C1 segment of cervical spinal cord (tissue), 14 donors: ENCODE results near the gene MVB12B.
"Not testable (repeated sequence)": the region's sequence is repeated elsewhere in the genome, so short reads cannot be mapped to it uniquely, and the experiment has no call there.

Experiments
- DNase-seq, 14 donors: peaks; one replicate each; lab custom pipeline; 2025; lab: John Stamatoyannopoulos, UW

Gene MVB12B

DNA sequence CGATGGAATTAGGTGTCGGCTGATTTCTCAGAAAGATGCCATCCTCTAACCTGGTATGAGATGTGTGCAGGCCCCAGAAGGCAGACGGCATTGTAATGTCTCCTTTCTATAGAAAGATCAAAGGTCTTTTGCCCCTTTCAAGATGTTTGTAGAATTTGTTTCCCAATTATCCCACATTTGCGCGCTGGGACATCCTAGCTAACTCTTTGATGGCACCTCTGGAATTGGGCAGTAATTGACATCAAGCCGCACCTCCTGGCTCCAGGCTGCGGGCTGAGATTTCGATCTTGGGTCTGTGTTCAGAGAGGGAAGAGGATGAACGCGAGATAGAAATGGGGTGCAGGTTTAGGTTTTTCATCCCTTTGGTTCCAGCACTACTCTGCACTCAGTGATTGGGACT, 202.3 kb downstream of the MVB12B start:
- no peak for DNase-seq

DNA sequence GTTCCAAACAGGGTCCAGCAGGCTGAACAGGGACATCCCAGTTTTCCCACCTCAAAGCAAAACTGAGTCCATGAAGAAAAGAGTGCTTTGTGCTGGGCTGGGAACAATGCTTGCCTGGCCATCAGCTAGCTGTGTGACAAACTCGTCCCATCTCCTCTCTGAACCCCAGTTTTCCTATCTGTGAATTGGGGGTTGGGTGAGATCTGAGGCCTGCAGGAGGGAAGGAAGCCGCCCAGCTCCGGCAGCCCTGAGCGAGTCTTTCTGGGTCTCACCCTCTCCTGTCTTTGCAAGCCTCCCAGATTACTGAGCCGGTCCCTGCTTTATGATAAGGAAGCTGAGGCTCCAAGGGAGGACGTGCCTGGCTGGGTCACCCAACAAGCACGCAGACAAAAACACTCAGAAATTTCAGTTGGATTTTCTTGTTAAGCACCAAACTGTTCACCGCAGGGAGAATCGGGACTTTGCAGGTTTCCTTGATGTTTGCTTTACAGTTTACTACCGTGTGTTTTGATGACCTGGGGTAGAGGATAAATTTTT, 204.5 kb downstream of the MVB12B start:
- DNase-seq: no peak

DNA sequence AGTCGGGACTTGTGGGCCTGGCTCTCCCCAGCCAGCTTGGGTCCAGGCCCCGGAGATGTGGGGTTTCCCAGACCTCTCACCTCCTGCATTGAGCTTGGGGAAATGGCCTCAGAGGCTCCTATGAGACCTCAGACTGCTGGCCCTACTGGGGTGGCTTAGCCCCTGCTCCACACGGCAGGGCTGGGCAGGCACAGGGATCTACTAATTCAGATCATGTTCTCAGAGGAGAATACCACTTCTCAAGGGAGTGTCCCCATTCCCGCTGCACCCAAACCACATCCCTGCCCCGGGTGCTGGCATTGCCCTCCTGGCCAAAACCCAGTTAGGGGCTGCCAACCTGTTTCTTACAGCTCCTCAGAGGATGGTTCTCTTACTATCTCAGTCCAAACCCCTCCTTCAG, 205.0 kb downstream of the MVB12B start:
- no peak for DNase-seq

DNA sequence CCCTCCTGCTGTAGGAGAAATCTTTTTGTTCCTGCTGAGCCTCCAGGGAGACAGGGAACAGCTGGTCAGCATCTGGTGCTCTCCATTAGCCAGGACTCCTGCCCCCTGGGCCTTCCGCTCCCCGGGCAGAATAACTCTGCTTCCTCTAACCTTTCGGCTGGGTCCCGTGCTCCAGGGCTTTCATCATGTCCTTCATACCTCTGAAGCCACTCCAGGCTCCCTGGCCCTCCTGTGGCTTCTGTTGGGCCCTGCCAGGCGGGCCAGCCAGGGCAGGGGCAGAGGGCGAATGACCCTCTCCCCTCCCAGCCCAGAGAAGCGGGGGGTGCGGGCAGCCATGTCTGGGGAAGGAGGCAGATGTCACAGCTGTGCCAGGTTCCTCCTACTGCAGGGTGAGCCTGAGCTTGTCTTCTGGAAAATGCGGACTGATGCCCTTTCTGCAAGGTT, 205.4 kb downstream of the MVB12B start:
- DNase-seq: no peak

DNA sequence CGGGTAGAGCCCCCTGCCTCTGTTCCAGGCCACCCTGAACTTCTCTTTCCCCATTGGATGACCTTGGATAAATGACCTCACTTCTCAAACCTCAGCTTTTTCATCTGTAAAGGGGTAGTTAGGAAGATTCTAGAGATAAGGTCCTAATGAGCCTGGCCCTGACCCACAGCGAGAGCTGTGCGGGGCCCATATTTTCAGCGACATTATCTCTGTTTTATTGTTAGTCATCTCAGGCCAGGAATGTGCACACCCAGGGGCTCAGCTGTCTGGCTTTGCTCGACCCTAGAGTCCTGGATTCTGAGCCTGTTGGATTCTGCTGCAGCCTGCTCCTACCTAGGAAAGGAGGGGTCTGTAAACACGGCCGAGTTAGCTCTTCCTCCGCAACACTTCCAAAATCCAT, 205.9 kb downstream of the MVB12B start:
- DNase-seq: no peak

DNA sequence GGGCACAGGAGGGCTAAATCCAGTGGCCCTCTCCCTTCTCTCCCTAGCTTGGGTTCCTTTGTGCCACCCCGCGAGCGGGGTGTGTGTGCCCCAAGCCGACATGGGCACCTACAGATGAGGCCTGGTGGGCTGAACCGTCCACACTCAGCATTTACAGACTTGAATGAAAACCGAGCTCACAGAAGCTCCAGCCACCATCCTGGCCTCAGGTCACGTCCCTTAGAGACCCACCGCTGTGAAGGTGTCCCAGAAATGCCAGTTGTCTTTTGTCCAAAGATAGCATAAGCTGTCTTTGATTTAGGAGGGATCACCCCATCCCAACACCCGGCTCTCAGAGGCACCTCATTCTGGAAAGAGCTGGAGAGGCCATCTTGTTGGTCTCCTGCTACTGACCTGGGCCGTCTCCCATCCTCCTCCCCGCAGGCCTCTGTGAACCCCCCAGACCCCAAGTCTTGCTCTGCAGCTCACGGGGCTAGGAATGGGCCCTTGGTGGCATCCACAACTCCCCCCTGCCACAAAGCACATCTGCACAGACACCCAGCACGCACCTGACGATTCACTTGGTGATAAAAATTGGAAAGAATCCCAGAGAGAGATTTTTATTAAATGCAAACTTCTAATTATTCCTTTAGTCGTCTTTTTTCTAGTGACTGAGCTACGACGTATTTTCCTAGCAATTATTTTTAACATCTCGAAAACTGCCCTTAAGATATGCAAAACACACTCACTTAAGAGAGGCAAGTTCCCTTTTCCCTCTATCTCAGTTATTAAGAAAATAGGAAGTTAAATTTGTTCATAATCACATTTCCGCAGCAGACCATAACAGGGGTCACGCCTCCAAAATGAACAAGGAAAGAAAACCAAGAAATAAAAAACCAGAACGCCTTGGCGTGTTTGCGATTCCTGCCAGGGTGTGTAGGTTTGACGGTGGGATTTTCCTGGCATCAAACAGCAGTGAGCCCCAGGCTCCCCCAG, 206.6 kb downstream of the MVB12B start:
- DNase-seq: no peak

DNA sequence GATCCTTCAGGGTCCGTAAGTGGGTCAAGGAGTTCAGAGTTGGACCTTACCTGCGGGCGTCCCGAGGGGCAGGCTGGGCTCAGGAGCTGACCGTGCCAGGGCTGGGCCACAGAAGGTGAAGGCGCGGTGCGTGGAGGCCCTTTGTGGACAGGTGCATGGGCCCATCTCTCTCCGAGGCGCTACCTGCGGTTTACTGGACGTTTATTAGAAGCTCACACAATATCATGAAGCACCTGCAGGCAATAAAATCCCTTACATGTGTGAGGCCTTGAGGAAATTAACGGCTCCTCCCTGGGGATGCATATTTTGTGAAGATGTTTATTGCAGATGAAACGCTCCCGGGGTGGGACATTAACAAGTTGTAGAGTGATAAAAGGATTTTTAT, 207.3 kb downstream of the MVB12B start:
- no peak for DNase-seq

DNA sequence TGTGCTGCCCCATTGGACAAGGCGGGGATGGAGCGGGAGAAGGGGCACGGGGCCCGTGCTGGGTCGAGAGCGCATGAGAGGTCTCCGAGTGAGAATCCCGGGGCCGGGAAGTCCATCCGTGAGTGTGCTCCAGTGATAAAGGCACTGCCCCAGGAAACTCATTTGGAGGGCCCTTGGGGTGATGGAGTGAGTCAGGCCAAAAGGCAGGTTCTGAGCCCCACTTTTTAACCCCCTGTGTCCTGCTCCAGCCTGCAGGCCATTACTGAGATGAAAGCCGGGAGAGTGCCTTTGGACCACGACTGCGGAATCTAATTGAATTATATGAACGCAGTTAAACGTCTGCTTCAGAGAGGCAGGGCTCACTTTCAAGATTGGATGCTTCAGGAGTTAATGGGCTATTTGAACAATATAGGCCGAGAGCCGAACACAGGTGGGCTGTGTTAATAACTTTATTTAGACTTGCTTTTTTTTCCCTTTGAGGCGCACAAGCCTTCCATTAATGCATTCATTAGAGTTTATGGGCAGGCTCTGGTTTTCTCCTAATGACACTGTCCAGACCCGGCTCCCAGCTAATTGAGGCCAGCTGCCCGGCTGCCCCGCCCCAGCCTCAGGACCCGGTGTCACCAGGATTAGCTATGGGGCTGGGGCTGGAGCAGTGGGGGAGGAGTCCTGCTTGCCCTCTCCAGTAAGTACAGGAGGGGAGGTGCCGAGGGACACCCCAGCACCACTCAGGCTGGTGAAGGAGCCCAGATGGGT, 208.0 kb downstream of the MVB12B start:
- no peak for DNase-seq

DNA sequence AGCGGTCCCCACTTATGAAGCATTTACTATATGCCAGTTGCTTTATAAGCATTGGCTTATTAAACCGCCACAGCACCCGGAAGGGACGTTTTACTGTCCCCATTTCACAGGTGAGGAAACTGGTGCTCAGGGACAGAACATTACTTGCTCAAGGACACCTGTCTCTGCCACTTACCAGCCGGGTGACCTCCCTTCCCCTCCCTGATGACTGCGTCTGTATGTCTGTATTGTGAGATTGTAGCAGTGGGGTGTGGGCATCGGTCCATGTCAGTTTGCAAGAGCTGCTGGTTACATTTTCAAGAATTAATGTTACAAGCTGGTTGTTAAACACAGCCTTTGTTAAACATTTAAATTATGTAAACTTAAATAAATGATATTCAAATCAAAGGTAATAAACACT, 209.5 kb downstream of the MVB12B start:
- DNase-seq: no peak

DNA sequence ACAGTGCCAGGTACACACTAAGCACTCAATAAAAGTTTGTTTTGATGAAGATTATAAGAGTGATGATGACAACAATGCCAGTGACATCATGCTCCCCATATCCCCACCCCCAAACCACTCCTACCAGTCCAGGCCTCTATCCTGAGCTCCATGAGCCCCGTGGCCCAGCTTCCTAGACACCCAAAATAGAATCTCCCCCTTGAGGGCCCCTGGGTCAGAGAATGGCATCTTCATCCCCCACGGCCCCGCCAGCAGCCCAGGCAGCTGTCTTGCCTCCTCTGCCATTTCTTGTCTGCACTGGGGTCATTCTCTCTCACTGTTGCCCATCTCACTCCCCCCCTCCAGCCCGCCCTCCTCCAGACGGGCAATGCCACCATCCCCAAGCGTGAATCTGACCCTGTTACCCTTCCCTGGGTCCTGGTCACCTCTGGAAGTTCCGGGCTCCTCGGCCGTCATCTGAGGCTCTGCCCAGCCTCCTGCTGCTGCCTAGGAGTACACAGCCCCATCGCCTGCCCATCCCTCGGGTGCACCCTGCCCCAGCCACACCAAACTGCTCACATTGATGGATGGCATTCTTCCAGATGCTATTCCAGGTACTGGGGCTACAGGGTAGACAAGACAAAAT, 210.3 kb downstream of the MVB12B start:
- no peak for DNase-seq

DNA sequence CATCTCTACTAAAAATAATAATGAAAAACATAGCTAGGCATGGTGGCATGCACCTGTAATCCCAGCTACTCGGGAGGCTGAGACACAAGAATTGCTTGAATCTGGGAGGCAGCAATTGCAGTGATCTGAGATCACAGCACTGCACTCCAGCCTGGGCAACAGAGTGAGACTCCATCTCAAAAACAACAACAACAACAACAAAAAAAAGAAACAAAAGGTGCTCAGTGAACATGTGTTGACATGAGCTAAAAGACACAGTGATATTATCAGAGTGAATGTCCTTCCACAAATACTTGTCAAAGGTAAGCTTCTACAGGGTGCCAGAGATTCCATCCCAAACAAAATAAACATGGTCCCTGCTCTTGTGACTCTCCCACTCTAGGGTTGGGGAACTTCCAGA, 211.9 kb downstream of the MVB12B start:
- no peak for DNase-seq

DNA sequence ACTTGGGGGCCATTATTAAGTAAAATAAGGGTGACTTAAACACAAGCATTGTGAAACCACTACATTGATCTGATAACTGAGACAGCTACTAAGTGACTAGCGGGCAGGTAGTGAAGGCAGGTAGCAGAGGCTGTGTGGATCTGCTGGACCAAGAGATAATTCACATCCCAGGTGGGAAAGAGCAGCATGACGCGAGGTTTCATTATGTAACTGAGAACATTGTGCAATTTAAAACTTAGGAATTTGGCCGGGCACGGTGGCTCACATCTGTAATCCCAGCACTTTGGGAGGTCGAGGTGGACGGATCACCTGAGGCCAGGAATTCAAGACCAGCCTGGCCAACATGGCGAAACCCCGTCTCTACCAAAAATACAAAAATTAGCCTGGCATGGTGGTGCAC, 213.8 kb downstream of the MVB12B start:
- not testable (repeated sequence) for DNase-seq

DNA sequence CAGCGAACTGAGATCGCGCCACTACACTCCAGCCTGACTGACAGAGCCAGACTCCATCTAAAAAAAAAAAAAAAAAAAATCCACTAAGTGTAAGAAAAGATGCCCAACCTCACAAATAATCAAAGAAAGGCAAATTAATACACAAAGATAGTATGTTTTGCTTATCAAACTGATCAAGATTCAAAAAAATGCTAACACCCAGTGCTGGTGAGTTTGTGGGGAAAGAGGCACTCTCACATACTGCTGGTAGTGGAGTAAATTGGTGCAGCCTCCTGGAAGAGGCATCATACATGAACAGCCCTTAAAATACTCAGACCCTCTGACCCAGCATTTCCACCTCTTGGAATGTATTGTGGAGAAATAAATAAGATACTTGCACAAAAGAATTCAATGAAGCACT, 216.9 kb downstream of the MVB12B start:
- DNase-seq: no peak

DNA sequence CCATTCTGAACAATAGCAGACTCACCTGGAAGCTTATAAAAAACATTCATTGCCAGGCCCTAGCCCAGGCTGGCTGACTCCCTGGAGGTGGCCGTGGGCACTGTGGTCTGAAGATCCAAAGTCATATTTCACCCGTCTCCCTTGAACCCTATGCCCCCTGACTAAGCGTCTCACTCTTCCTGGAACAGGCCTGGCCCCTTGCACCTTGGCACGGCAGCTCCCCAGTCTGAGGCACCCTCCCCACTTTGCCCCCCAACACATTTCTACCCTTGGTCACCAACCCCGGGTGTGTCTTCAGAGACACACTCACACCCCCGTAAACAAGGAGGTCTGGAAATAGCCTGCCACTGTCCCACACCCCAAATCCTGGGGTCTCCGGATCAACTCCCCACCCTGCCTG, 218.5 kb downstream of the MVB12B start:
- no peak for DNase-seq

DNA sequence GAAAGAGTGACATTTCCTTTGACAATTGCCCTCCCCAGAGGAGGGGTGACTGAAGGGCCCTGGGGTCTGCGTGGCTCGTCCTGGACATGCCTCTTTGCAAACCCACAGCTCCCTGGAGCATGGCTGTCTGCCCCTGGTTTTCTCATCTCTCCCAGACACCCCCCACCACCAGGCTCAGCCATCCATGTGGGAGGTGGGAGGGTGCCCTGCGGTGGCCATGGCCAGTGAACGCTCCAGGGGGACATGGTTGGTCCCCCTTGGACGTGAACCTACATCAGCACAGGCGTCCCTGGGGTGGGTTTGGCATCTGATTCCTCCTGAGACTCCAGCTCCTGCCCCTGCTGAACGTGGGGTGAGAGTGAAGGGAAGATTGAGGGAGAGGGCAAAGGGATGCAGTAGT, 219.4 kb downstream of the MVB12B start:
- DNase-seq: no peak

DNA sequence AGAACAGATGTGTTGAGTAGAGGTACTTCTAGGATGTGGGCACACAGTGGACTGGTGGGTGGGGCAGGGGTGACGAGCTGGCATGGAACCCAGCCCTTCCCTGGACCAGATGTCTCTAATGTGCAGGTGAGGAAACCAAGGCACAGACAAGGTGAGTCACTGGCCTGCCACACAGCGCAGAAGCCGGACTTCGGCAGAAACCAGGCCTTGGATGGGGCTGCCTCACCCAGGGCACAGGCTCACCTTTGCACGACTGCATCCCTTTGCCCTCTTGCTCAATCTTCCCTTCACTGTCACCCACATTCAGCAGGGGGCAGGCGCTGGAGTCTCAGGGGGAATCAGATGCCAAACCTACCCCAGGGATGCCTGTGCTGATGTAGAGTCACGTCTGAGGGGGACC, 221.7 kb downstream of the MVB12B start:
- DNase-seq: no peak

DNA sequence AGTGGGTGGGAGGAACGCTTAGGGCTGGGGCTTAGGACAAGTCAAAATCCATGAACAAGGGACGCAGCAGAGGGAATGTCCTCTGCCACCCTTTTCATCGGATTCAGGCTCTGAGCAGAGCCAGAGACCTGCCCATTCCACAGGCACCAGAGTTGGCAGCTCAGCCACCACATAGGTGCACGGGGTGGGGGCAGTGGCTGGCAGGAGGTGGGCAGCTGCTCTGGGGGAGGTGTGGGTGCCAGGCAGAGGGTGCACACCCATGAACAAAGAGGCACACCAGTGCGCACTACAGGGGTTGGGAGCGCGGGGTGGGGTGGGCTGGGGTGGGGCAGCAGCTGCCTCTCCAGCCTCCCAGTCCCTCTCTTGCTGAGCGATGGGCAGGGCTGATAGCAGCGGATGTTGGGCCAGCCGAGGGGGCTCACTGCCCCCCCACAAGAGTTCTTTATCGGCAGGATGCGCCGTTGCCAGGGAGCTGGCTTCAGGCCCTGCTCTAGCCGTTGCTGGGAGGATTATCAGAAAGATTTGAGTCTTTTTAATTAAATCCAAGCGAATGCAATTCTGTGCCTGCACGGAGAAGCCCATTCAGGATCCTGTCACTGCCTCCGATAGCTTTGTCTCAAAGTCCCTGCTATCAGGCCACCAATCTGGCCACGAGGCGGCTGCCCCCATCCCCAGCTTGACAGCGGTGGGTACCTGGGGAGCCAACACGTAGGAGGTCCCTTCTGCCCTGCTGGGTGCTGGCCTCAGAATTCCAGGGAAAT, 222.8 kb downstream of the MVB12B start:
- DNase-seq: no peak

DNA sequence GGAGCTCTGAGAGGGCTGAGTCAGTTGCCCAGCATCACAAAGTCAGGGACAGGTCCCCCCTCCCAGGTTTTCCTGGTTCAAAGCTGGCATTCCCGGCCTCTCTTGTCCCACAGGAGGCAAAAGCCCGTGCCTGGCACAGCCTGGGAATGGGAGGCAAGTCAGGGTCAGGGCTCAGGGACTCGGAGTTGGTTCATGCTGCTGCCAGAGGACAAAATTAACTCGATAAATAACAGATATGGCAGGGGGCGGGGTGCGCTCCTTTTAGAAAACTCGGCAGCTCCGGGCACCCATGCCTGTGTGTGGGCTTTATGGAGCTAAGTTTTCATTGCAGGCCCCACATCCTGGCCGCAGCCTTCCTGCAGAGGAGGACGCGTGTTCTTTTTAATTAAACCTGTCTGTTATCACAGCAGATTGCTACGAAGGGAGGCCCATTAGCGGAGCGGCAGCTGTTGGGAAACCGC, 224.3 kb downstream of the MVB12B start:
- DNase-seq: no peak

DNA sequence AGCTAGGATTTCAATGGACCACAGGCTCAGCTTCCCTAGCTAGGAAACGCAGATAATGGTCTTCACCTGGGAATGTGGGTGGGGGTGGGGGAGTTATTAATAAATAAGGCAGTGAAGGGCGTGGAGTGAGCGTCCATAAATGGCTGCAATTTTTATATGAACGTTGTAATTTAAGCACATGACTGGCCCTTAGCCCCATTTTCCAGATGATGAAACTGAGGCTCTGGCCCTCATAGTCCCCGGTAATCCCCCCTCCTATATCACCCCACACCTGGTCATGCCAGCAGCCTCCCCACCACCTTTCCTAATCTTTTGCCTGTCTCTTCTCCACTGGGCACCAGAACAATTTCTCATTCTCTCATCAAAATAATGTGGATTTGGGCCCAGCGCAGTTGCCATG, 225.2 kb downstream of the MVB12B start:
- DNase-seq: no peak

DNA sequence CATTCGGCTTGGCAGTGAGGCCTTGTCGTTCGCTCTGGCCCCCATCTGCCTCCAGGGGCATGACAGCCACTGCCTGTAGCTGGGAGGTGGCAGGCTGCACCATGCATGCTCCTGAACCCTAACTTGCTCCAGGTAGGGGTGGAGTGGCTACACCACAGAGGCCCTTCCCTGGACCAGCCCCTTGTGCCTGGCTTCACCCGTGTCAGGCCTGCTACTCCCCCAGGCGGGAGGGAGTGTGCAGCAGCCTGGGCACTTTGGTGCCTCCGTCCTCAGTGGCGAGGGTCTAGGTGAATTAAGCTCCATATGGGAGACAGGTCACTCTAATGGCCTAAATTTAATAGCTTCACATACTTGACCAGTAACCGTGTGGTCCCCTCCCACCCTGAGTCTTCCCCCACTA, 227.7 kb downstream of the MVB12B start:
- no peak for DNase-seq

DNA sequence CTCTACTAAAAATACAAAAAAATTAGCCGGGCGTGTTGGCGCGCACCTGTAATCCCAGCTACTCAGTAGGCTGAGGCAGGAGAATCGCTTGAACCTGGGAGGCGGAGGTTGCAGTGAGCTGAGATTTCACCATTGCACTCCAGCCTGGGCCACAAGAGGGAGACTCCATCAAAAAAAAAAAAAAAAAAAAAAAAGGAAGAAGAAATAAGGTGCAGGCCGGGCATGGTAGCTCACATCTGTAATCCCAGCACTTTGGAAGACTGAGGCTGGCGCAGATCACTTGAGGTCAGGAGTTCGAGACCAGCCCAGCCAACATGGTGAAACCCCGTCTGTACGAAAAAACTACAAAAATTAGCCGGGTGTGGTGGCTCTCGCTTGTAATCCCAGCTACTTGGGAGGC, 228.8 kb downstream of the MVB12B start:
- not testable (repeated sequence) for DNase-seq
